Body of pancreas (tissue), 4 donors: ENCODE measurements around the gene WDR7.

Experiments
- POLR2A ChIP-seq, 3 donors: fragments of 450-650 bp; IDR thresholded peaks; one replicate each; pipeline ENCODE4 v1.6.1; 2016; ENCODE audit warnings: antibody characterized with exemption in 3 of 3, mild to moderate bottlenecking in 2 of 3
- TF ChIP-seq, protein P1 (sequence below), 7 experiments: fragments of 450-650 bp in 4 of 7; fragments of 200-600 bp in 3 of 7; sonication (generic) in 3 of 7; IDR thresholded peaks; one replicate each; pipeline ENCODE4 v1.5.1; 2016 to 2019; ENCODE audit warnings: antibody characterized with exemption in 7 of 7

GRCh38 chr18:56889621-56890020 lies 238.5 kb downstream of the WDR7 start:
- TF ChIP-seq, protein P1, sequence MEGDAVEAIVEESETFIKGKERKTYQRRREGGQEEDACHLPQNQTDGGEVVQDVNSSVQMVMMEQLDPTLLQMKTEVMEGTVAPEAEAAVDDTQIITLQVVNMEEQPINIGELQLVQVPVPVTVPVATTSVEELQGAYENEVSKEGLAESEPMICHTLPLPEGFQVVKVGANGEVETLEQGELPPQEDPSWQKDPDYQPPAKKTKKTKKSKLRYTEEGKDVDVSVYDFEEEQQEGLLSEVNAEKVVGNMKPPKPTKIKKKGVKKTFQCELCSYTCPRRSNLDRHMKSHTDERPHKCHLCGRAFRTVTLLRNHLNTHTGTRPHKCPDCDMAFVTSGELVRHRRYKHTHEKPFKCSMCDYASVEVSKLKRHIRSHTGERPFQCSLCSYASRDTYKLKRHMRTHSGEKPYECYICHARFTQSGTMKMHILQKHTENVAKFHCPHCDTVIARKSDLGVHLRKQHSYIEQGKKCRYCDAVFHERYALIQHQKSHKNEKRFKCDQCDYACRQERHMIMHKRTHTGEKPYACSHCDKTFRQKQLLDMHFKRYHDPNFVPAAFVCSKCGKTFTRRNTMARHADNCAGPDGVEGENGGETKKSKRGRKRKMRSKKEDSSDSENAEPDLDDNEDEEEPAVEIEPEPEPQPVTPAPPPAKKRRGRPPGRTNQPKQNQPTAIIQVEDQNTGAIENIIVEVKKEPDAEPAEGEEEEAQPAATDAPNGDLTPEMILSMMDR (IDR thresholded peaks at IDR 0.05): no peak
- no peak for TF ChIP-seq POLR2A (IDR thresholded peaks at IDR 0.05)
